GM19238 (cell line): Measurements from ENCODE around the gene BIN1.
"Not testable (repeated sequence)": the region's sequence is repeated elsewhere in the genome, so short reads cannot be mapped to it uniquely, and the experiment has no call there.

Experiments
- DNase-seq: peaks from one replicate; pipeline ENCODE4 v3.0.0; 2011; ENCODE audit warnings: low spot score; ENCODE audit not compliant: insufficient read length

BIN1 gene

DNA sequence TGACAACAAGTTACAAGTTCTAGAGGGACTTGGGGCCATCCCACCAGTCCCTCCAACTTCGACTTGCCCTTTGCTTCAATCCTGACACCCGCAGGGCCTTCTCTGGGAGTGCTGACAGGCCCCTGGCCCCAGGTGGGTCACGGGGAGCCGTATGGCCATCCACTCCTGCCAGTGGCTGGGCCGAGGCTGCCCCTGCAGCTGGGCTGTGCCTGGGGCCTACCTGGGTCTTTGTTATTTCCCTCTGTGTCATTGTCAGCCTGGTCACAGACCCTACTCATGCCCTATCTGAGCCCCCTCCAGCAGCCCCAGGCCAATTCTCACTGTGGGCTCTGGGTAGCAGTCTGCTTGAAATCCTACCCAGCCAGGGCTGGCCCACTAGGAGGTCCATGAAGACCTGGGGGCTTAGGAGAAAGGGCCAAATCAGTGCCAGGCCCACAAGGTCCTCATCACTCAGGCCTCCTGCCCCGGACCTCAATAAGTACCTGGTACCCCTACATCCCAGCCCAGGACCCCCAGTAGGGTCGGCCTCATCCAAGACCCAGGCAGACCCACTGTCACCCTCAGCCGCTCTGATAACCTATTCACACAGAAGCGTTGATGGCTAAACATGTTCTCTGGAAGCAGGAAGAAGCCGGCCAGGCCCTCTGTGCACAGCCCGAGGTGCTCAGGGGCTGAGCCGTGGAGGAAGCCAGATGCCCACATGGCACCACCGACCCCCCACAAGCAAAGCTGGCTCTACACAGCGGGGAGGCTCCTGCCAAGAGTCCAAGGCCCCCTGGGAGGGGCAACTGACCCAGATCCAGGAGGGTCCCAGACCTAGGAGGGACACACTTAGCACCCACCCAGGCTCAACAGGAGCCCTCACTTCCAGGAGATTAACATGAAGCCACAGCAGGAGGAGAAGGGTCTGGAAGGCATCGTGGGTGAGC is 57.7 kb downstream of the BIN1 start:
- no peak for DNase-seq

DNA sequence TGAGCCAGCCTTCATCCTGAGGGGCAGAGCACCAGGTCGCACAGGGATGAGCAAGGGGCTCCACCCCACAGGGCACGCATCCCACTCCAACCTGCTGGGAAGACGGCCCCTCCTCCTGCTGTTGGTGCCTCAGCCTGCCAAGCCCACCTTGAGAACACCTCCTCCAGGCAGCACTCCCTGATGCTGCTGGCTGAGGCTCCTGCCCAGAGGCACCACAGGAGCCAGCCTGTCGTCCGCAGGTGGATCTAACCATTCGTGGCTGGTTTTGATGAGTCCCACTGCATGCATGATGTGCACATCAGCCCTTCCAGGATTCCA is 58.4 kb downstream of the BIN1 start:
- no peak for DNase-seq

DNA sequence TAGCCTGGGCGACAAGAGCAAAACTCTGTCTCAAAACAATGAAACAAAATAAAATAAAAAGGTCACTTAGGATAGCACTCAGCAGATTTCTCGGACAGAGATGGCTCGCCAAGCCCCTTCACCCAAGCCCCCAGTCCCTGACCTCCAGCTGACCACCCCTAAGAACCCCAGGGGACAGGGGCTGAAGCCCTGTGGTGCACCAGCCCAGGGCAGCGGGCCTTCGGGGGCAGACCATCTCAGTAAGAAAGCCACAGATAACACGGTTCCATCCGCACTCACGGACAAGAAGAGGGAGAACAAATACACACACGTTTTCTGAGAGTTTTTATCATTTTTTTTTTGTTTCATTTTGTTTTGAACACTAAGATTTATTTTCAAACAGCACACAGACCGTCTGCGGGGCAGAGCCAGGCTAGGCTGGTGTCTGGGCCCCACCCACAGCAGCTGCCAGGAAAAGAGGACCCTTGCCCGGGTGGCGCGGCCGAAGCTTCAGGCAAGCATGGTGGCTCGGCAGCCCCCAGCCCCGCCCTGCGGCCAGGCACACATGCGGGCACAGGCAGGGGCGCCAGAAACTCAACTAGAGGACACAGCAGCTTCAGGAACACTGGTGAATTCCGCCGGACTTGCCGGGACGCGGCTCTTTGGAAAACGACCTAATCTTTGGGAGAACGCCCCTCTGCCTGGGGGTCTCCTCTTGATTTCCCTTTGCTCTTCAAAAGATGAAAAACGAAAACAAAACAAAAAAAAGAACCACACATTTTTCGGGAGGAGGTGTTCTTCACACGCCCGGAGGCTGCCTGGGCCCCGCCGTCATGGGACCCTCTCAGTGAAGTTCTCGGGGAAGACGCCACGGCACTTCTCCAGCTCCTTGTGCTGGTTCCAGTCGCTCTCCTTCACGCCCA is 59.0 kb downstream of the BIN1 start:
- DNase-seq, result no peak

DNA sequence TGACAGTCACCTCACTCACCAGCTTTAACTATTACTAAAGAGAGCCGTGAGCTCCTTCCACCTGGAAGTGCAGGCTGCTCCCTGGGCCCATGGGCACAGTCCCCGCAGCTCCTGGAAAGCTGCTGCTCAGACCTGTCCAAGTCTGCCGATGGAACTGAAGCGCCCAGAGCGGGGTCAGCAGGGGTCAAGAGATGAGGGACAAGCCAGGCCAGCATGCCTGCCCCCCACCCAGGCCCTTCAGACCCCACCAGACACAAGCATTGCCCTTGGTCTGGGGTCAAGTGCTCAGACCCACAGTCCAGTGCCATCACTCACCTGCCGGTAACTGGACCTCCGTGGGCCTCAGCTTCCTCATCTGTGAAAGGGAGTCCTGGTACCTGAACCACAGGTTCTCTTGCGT is 59.9 kb downstream of the BIN1 start:
- no peak for DNase-seq

DNA sequence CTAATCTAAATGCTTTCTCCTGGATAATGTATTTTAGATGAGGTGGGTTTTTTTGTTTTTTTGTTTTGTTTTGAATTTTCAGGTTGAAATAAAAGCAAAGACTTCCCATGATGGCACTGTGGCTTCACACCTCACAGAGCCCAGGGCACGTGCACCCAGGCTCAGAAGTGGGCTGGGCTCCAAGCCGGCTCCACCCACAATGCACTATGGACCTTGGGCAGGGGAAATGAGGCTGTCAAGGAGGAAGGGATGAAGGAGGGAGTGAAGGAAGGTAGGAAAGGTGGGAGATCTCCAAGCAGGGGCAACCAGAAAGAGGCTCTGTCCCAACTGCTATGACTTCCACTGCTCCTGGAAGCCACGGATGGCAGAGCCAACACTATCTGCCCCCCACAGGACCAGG is 60.4 kb downstream of the BIN1 start:
- DNase-seq, result no peak

DNA sequence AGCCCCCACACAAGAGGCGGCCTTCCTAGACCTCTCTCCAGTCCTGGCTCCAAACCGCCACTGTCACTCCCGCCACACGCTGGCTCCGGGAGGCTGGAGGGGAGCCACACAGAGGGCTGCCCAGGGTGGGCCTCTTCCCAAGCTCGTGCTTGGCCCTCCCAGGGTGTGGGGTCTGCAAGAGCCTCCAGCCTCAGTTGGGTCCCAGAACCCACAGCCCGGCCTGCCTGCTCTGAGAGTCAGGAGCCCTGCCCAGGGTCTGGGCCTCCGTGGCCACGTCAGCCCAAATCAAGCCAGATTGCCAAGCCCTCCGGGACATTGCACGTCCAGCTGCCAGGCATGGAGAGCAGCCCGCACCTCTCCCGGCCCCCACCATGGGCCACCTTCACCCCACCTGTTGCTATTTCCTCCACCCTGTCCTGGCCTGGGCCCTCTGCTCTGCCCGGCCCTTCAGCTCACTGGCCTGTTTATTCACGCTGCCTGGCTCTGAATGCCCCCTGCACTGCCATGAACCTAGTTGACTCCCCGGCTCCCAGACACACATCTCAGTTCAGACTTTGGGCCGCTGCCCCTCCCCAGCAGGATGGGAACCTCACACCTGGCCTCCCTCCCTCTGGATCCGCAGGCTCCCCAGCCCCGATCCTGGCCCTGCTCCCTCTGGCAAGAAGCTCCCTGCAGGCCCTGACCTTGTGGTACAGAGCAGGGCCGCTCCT is 61.0 kb downstream of the BIN1 start:
- DNase-seq, result no peak

DNA sequence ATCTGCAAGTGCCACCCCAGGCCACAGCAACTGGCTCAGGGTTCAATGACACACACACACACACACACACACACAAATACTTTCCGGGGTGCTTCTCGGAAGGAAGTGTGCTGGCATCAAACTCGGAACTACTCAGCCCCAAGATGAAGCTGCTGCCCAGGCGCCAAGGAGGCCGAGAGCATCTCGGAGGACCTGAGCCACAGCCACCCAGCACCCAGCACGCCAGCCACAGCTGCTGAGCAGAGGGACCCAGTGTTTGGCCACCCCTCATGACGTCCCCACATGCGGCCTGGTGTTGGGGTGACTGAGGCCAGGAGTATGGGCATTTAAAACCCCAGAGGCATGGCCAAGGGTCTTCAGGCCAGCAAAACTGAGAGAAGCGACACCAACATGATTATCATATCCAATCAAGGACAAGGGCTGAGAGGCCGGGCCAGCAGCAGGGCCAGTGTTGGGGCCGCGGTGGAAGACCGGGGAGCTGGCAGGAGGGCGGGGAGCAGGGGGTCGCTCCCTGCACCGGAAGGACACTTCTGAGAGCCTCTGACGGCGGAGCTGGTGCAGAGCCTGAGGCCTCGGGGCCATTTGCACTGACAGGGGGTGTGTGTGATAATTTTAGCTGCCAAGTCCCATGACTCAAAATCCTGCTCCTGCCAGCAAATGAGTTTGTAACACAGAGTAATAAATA is 61.8 kb downstream of the BIN1 start:
- no peak for DNase-seq

DNA sequence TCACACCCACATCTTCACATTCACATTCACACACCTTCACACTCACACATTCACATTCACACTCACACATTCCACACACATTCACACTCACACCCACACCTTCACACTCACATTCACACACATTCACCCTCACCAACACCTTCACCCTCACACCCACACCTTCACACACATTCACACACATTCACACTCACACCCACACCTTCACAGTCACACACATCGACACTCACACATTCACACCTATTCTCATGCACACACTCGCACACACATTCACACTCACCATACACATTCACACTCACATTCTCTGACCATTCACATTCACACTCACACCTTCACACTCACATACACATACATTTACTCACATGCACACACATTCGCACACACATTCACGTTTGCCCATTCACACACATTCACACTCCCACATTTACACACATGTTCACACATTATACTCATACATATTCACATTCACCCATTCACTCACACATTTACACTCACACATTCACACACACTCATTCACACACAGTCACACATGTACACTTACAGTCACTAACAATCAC is 62.7 kb downstream of the BIN1 start:
- DNase-seq, result no peak

DNA sequence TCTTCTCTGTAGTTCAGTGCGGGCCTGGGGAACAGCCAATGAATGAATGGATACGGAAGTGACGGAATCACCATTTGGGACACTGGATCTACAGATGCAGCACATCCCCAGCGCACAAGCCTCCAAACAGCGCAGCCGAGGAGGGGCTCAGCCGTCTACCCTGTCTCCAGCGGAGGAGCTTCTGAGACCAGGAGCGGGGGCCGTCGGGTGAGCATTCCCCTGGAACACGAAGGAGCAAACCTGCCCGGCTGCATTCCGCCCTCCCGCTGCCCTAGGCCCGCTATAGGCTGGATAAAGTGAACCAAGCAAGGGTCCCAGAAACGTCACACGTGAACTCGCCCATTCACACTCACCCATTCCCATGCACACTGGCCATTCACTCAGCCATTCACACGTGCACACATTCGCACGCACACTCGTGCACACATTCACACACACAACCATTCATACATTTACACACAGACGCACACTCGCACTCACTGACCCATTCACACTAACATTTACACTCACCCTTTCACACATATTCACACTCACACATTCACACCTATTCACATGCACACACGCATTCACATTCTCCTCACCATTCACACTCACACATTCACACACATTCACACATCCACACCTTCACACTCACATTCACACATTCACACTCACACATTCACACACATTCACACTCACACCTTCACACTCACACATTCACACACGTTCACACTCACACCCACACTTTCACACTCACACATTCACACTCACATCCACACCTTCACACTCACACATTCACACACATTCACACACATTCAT is 63.4 kb downstream of the BIN1 start:
- DNase-seq, result no peak

DNA sequence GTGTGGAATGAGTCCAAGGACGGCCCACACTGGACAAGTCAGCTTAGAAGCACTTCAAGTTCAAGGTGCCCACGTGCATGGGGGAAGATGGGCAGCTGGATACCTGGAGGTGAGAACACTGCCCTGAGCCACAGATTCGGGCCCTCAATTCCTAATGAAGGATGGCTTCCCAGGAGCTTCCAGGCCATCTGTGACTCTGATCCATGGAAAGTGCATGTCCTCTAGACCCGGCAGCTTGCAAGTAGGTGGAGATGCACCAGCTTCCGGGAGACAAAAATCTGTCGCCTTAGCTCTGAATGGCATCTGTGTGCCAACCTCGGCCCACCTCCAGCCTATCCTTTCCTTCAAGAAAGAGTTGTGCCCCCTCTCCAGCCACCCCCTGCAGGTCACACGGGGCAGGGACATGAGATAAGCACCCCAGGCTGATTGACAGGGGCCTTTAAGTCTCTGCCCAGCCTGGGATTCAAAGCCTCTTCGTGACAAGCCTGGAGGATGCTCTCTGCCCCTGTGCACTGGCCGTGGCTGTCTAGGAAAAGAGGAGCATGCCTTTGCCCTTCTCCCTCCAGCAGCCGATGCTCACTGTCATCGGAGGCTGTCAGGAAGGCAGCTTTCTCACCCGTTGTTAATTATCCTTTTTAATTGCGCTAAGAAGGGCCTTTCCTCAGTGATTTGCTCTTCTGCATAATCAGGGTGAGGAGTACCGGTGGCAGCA is 65.5 kb downstream of the BIN1 start:
- no peak for DNase-seq

DNA sequence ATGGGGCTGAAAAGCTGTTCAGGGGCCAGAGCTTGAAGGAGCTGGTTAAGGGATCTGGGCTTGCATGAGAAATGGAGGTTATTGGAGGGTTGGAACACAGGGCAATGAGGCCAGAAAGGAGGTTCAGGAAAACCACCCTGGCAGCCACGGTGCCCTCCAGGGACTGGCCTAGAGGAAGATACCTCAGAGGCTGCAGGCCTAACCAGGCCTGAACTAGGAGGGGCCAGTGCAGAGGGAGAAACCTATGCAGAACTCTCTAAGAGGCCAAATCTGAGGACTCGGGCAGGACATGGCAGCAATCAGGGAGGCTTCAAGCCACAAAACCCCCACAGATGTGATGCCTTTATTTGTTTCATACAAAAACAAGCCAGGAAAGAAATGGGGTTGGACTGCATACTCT is 66.8 kb downstream of the BIN1 start:
- no peak for DNase-seq

DNA sequence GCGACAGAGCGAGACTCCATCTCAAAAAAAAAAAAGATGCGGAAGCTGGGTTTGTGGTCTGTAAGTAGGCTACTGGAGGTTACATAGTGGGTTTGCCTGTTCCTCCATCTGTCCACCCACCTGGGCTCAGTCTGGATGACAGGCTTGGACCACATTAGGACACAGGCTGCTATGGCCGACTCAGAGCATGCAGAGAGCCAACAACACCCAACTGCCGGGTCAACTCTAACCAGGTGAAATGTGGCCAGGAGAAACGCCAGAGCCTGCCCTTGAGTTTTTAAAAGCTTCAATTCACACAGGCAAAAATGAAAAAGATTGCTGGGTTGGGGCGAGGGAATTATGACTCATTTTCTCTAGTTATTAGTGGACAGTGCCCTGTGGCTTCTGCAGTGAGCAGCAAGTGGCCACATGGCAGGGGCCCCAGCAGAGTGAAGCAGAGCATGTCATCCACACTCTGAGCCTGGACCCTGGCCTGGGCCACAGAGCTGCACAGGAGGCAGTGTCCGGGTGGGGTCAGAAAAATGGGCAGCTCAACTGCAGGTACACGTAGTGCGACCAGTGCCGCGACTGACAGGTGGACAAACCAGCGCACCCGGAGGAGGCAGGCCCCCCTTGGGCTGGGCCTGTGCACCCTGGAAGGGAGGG is 67.4 kb downstream of the BIN1 start:
- DNase-seq, result no peak

DNA sequence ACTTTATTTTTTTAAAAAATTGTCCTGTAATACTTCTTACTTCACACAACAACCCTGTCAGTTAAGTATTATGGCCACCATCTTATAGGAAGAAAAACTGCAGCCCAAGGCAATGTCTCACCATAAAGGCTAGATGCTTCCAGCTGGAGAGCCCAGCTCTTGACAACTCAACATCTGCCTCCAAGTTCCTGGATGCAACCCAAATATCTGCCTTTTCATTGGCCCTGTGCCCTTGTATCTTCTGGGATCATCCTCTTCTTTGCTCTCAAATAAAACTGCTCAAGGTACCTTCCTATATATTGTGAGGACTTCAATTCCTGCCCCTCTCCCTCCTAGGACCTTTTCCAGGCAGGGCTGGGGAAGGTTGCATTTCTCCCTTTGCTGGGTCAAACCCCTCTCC is 69.5 kb downstream of the BIN1 start:
- DNase-seq, result no peak

DNA sequence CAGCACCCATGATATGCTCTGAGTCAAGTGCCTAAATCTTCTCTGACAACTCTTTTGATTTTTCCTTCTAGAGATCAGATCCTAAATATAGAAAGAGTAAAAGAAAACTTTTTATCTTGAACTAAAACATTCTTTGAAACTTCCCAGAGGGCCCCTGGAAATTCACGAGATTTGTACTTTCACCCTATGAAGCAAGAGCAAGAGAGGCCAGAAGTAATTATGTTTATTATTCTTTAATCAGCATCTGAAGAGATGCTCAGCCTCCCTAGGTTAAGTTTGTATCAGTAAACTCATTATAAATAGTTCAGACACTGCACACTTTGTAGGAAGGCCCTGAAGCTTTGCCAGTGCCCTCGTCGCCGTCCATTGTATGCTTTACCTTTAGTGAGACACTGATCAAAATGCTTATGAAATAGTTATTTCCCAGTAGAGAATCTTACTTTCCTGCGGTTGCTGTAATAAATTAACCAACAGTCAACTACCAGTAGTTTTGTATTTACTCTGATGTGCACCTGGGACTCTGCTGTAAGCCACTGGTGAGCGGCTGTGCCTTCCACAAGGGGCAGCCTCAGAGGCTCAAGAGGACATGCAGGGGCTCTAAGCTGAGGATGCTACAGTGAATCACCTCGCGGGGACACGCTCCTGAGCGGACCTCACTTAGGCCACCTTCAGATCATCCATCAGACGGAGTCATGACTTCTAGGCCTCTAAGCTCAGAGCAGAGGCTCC is 71.9 kb downstream of the BIN1 start:
- DNase-seq, result no peak

DNA sequence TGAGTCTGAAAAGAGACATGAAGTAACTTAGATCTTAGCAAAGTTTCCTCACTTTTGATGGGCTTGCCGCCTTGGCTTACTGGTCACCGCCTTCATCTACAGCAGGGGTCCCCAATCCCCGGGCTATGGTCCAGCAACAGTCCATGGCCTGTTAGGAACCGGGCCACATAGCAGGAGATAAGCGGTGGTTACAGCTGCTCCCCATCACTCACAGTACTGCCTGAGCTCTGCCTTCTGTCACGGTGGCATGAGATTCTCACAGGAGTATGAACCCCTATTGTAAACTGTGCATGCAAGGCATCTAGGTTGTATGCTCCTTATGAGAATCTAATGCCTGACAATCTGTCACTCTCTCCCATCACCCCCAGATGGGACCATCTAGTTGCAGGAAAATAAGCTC is 72.9 kb downstream of the BIN1 start:
- DNase-seq, result no peak

DNA sequence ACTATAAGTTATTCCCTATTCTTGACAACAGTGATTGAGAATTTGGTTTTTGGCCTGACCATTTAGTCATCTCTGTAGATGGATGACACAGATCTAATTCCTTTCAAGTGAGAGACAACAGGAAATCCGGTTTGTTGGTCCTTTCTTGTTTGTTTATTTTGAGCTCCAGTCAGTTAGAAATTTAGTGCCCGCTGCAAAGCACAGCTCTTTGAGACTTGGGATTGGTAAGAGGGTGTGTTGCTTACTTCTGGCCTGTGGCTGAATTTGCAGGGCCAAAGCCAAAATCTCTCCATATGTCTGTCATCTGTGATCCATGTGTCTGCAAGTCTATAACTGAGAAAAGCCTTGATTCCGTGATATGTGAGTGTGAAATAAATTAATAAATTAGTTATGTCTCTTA is 74.3 kb downstream of the BIN1 start:
- DNase-seq, result no peak

DNA sequence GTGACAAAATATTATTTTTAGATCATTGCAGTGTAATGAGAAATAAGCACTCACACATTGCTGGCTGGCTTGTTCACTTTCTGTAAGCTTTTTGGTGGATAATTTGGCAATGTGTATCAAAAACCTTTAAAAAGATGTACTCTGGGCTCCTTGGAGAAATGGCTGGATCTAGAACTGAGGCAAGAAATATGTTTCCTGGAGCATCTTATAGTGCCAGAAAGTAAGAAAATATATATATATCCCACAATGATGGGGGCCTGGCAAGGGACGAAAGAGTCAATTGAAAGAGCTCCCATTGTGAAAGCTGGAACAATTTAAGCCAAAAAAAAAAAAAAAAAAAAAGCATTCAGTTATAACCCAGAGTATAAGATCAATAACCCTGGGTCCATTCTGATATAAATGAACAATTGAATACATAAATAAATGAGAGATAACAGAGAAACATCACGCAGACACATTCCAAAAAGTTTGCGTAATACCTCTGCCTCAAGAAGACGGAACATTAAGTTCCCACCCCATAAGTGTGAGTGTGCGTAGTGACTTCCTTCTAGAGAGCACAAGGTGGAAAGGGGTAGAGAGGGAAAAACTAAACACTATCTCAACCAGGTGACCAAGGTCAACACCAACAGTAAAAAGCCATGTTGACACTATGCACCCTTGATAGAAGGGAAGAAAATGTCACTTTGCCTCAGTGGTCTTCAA is 77.5 kb downstream of the BIN1 start:
- no peak for DNase-seq

DNA sequence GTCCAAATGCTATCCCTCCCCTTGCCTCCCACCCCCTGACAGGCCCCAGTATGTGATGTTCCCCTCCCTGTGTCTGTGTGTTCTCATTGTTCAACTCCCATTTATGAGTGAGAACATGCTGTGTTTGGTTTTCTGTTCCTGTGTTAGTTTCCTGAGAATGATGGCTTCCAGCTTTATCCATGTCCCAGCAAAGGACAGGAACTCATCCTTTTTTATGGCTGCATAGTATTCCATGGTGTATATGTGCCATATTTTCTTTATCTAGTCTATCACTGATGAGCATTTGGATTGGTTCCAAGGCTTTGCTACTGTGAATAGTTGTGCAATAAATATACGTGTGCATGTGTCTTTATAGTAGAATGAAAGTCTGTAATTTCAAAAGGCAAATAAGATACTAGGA is 78.2 kb downstream of the BIN1 start:
- not testable (repeated sequence) for DNase-seq
